Gastroesophageal sphincter (tissue), 4 donors: ENCODE data around the gene VAV2. TPM values are rescaled to one million over a fixed set of nuclear protein-coding genes. Genes with fewer than 3 reads are reported as not detected.
A peak's percentile ranks its signal among the peaks of the same experiment; 100 is the strongest.

Experiments used
- ATAC-seq: fragments of 150-250 bp; one replicate; pipeline ENCODE4 v1.9.1; 2016; ENCODE audit warnings: mild to moderate bottlenecking, moderate library complexity
- H3K27ac ChIP-seq, 4 donors: fragments of 200-600 bp; sonication (generic) in 3 of 4; 1 replicate in 3 of 4; 2 replicates in 1 of 4; pipeline ENCODE4 v1.5.1; 2016 to 2019
- H3K27me3 ChIP-seq: fragments of 200-600 bp; sonication (generic); one replicate; pipeline ENCODE4 v1.5.1; 2019
- H3K36me3 ChIP-seq, 2 donors: fragments of 200-600 bp; sonication (generic); one replicate each; pipeline ENCODE4 v1.5.1; 2019; ENCODE audit warnings: control low read depth in 1 of 2
- H3K4me1 ChIP-seq, 3 donors: fragments of 200-600 bp; sonication (generic); 1 replicate in 2 of 3; 2 replicates in 1 of 3; pipeline ENCODE4 v1.5.1; 2016 to 2019; ENCODE audit warnings: control low read depth in 2 of 3
- H3K4me3 ChIP-seq, 2 donors: fragments of 200-600 bp; sonication (generic); one replicate each; pipeline ENCODE4 v1.5.1; 2019; ENCODE audit warnings: mild to moderate bottlenecking in 1 of 2, moderate library complexity in 1 of 2
- H3K9me3 ChIP-seq, 3 donors: fragments of 200-600 bp; sonication (generic); one replicate each; pipeline ENCODE4 v1.5.1; 2017 to 2019; ENCODE audit warnings: control low read depth in 2 of 3
- EP300 ChIP-seq: sonication (generic); formaldehyde crosslinking; IDR thresholded peaks from one replicate; pipeline ENCODE4 v1.6.1; 2017; ENCODE audit warnings: antibody characterized with exemption, mild to moderate bottlenecking
- POLR2A ChIP-seq, 2 donors: fragments of 450-650 bp; IDR thresholded peaks; one replicate each; pipeline ENCODE4 v1.6.1; 2017; ENCODE audit warnings: antibody characterized with exemption in 2 of 2, mild to moderate bottlenecking in 2 of 2, moderate library complexity in 1 of 2
- POLR2AphosphoS5 ChIP-seq: sonication (generic); formaldehyde crosslinking; IDR thresholded peaks from one replicate; pipeline ENCODE4 v1.6.1; 2017; ENCODE audit warnings: antibody characterized with exemption
- WGBS, 2 donors: methylation state at CpG; one replicate each; pipeline ENCODE4 v1.1.5; 2018; ENCODE audit warnings: low coverage in 1 of 2; 5-methylcytosine and 5-hydroxymethylcytosine counted together
- total RNA-seq, 4 donors: library from RNA; depleted of rRNA; stranded (reverse); fragments of >200 nt; gene quantifications; one replicate each; pipeline ENCODE4 v1.1.0, GENCODE V29; 2016
- TF ChIP-seq, protein P1 (sequence below), 4 experiments: fragments of 200-600 bp in 2 of 4; fragments of 450-650 bp in 2 of 4; sonication (generic) in 1 of 4; IDR thresholded peaks; one replicate each; pipeline ENCODE4 v1.5.1; 2017 to 2019; ENCODE audit warnings: antibody characterized with exemption in 4 of 4, mild to moderate bottlenecking in 2 of 4, moderate library complexity in 2 of 4

VAV2 gene
- total RNA-seq, 4 donors from 2014 or later: 7.7 to 16.8 (median 8.9) TPM

DNA sequence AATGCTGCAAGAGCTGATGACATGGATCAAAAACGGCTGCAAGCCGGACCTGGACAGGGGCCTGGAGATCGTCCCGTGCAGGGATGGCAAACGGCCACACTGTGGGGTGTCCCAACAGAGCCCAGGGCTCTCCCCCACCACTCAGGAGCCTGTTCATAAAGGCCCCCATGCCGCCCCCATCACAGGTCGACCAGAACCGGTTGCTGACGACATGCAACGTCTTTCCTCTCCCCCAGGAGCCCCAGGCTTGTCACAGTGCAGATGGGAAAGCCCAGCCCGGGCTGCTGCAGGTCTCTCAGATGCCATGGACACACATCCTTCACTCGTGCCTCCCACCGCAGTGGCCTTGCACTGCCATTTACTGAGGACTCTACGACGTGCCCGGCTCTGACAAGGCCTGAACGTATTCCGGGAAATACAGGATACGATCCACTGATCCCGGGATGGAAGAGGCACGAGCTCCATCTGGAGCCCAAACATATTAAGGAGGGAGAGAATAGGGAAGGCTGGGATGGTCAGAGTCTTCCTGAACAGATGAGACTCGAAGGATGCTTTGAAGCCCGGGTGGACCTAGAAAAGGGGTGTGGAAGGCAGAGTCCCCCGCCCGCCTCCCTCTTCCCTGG, 177.4 kb downstream of the VAV2 start:
- no peak overlapping the region for H3K27ac ChIP-seq
- no peak overlapping the region for H3K4me3 ChIP-seq
- peaks cover 0 to 23% of the 10 kb centered on the region in 2 donors for H3K36me3 ChIP-seq
- peaks cover 0 to 14% (median 0%) of the 10 kb centered on the region in 3 donors for H3K4me1 ChIP-seq
- 54 to 55% methylated on average over 9 of the region's 25 CpGs for WGBS, 2 donors
- ATAC-seq: no peak
- H3K27me3 ChIP-seq: no peaks in the 10 kb centered on the region
- no peaks in the 10 kb centered on the region for H3K9me3 ChIP-seq
- TF ChIP-seq POLR2A (IDR thresholded peaks at IDR 0.05) (no peak), POLR2AphosphoS5 (no peak)
- TF ChIP-seq, protein P1, sequence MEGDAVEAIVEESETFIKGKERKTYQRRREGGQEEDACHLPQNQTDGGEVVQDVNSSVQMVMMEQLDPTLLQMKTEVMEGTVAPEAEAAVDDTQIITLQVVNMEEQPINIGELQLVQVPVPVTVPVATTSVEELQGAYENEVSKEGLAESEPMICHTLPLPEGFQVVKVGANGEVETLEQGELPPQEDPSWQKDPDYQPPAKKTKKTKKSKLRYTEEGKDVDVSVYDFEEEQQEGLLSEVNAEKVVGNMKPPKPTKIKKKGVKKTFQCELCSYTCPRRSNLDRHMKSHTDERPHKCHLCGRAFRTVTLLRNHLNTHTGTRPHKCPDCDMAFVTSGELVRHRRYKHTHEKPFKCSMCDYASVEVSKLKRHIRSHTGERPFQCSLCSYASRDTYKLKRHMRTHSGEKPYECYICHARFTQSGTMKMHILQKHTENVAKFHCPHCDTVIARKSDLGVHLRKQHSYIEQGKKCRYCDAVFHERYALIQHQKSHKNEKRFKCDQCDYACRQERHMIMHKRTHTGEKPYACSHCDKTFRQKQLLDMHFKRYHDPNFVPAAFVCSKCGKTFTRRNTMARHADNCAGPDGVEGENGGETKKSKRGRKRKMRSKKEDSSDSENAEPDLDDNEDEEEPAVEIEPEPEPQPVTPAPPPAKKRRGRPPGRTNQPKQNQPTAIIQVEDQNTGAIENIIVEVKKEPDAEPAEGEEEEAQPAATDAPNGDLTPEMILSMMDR (IDR thresholded peaks at IDR 0.05): no peak

DNA sequence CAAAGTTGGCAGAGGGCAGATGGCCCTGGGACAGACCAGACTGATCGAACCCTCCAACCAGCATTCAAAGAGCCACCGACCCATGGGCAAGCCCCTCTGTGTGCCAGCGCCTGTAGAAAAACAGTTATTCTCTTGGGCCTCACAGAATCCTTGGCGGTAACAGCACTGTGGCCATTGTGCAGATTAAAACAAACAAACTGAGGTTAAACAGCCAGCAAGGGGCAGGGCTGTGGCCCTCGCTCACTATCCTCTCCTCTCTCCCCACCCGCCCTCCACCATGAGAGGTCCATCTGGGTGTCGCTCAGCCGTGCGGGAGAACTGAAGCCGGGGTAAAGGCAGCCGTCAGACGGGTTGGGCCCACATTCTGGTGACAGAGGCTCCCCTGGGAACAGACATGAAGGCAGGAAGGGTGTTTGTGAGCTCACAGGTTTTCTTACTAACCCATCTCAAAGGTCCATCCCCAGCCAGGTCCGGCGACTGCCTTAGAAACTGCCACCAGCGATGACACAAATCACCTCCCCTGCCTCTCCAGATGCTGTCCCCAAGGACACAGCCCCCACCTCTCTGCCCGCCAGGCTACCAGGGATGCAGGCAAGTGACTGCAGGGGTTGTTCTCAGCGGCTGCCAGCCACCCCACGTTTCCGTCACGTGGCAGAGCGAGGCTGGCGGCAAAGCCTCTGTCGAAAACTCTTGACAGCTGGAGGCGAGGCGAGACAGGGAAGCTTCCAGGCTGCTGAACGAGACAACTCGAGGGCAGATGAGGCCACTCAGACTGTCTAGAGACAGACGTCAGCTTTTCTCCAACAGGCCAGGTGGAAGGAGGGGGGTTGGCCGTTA, 178.2 kb downstream of the VAV2 start:
- 59 to 85% methylated on average over 9 to 17 of the region's 29 CpGs for WGBS, 2 donors

DNA sequence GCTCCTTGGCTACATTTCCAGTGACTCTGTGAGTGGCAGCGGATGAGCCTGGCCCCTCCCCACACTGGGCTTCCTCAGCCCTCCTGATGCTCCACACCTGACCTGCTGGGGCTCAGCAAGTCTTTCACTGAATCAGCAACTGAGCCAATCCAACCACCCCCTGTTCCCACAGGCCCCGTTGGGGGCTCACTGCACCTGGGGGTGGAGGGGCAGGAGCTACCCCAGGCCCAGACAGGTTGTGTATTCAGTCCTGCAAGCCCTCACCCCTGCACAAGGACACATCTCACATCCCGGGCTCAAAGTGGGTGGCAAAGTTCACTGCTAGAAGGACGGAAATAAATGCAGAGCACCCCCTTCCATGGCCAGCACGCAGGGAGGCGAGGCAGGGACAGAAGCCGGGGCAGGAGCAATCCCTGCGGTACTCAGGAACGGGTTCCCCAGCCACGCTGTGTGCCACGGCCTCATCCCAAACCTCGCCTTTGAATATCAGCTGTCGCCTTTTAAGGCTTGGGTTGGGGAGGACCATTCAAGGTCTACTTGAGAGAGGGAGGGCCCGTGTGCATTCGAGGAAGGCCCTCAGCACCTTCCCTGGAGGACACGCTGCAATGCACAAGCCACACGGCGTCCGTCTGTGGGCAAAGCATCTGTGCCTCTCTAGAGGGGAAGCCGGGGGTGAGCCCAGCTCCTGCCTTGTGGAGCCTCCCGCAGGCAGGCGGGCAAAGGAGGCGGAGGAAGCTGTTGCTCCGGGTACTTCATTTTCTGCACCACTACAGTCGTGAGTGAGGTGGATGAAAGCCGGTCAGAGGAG, 179.0 kb downstream of the VAV2 start:
- Histone ChIP-seq H3K27ac (no peak overlapping the region), H3K9me3 (no peaks in the 10 kb centered on the region), H3K36me3 (peaks cover 0 to 38% of the 10 kb centered on the region in 2 donors), H3K4me1 (peaks cover 0 to 14% (median 0%) of the 10 kb centered on the region in 3 donors), H3K27me3 (no peaks in the 10 kb centered on the region), H3K4me3 (no peak overlapping the region)
- ATAC-seq: no peak
- TF ChIP-seq, protein P1 (IDR thresholded peaks at IDR 0.05): no peak
- TF ChIP-seq POLR2A (IDR thresholded peaks at IDR 0.05) (no peak), POLR2AphosphoS5 (no peak), EP300 (no peak)
- WGBS, 2 donors: 92 to 100% methylated on average over 2 to 14 of the region's 26 CpGs

More for the DNA sequence above, 178.2 kb downstream of the VAV2 start:
- no peak overlapping the region for H3K4me3 ChIP-seq
- peak; percentile 81 for ATAC-seq
- H3K27ac ChIP-seq: no peak overlapping the region
- H3K27me3 ChIP-seq: no peaks in the 10 kb centered on the region
- no peaks in the 10 kb centered on the region for H3K9me3 ChIP-seq
- peaks cover 0 to 30% of the 10 kb centered on the region in 2 donors for H3K36me3 ChIP-seq
- no peak for TF ChIP-seq EP300
- TF ChIP-seq POLR2A (IDR thresholded peaks at IDR 0.05): no peak
- no peak for TF ChIP-seq POLR2AphosphoS5
- TF ChIP-seq, protein P1 (IDR thresholded peaks at IDR 0.05): no peak
- peaks cover 0 to 14% (median 0%) of the 10 kb centered on the region in 3 donors for H3K4me1 ChIP-seq

DNA sequence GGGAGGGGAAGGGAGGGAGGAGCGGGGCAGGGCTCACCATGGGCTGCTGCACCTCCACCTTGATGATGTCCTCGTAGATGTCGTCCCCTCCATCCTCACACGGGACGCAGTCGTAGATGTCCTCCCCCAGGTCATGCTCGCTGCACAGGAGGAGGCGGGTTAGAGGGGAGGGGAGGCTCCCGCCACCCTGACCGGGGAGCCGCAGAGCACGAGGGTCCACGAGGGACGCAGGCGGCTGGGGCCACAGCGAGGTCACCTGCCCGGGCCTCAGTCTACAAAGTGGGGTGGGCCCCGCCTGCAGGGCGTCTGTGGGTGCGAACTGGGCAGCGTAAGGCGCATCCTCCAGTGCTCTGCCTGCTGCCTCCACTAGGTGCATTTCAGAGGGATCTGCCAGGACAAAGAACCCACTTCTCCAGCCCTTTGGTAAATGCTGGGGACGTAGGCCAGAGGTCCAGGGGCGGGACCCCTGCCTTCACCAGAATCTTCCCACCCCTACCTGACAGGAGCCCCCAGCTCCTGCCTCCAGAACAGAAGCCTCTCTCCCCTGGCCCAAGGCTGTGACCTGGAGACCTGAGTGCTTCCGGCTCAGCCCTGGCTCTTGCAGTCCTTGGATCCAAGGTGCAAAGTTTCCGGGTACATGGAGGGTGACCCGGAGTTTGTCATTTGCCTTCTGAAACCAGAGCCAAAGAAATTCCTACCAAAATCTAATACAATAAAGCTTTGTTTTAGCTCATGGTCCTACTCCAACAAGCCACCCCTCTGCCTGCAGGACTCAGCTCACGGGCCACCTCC, 179.9 kb downstream of the VAV2 start:
- Histone ChIP-seq H3K4me3 (no peak overlapping the region), H3K9me3 (no peaks in the 10 kb centered on the region), H3K27me3 (no peaks in the 10 kb centered on the region), H3K27ac (no peak overlapping the region), H3K36me3 (peaks cover 0 to 47% of the 10 kb centered on the region in 2 donors), H3K4me1 (peaks cover 0 to 14% (median 0%) of the 10 kb centered on the region in 3 donors)
- no peak for ATAC-seq
- TF ChIP-seq POLR2AphosphoS5 (no peak), EP300 (no peak), POLR2A (IDR thresholded peaks at IDR 0.05) (no peak)
- TF ChIP-seq, protein P1 (IDR thresholded peaks at IDR 0.05): no peak
- 40 to 96% methylated on average over 1 to 5 of the region's 28 CpGs for WGBS, 2 donors
